Brain microvascular endothelial cell (primary cell): ENCODE data around the gene MAP3K13.
"Not testable (repeated sequence)": the region's sequence is repeated elsewhere in the genome, so short reads cannot be mapped to it uniquely, and the experiment has no call there.

Experiments
- DNase-seq: peaks from one replicate; pipeline ENCODE4 v3.0.0-alpha.2; 2020
- H3K27ac ChIP-seq: fragments of 250-450 bp; sonication (Bioruptor Pico); 2 replicates; pipeline ENCODE4 v1.5.1; 2020; ENCODE audit warnings: mild to moderate bottlenecking, moderate library complexity
- H3K27me3 ChIP-seq: fragments of 250-450 bp; sonication (Bioruptor Pico); replicated peaks from 2 replicates; pipeline ENCODE4 v1.5.1; 2020; ENCODE audit warnings: mild to moderate bottlenecking
- H3K36me3 ChIP-seq: fragments of 250-450 bp; sonication (Bioruptor Pico); replicated peaks from 2 replicates; pipeline ENCODE4 v1.5.1; 2020; ENCODE audit warnings: mild to moderate bottlenecking
- H3K4me3 ChIP-seq: 2 replicates; pipeline ENCODE4 v1.5.1; 2011; ENCODE audit warnings: low read depth, mild to moderate bottlenecking, control low read depth, low read length, moderate library complexity
- in situ Hi-C: cut with HindIII; loops from 2 replicates; pipeline ENCODE4 v1.10.0; 2017; ENCODE audit warnings: low sequenced_read_pairs, low pct_ligation_motif_present
- TF ChIP-seq, protein P1 (sequence below): IDR thresholded peaks from 2 replicates; pipeline ENCODE4 v1.5.1; 2011; ENCODE audit warnings: low read depth, mild to moderate bottlenecking, moderate library complexity, low read length, control low read depth, inconsistent platforms; ENCODE audit errors: missing control alignments

Gene MAP3K13

DNA sequence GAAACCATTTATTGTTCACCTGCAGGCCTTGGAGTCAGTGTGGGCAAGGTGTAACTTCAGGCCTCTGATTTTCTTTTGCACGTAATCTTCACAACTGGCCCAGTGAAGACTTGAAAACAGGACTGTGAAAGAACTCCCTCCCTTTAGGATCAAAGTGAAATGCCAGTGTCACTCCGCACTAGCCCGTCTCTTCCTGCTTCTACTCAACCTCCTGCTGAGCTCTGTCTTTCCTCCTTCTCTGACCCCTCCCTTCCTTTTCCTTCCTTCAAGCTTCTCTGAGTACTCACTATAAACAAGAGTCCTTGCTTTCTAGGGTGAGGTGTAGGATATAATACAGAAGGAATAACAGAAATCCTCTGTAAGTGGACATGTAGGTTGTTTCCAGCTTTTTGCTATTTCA, 107.4 kb downstream of the MAP3K13 start:
- Histone ChIP-seq H3K4me3 (no peak overlapping the region), H3K27ac (no peak overlapping the region), H3K36me3 (no peaks in the 10 kb centered on the region), H3K27me3 (no peaks in the 10 kb centered on the region)
- no peak for DNase-seq
- TF ChIP-seq, protein P1, sequence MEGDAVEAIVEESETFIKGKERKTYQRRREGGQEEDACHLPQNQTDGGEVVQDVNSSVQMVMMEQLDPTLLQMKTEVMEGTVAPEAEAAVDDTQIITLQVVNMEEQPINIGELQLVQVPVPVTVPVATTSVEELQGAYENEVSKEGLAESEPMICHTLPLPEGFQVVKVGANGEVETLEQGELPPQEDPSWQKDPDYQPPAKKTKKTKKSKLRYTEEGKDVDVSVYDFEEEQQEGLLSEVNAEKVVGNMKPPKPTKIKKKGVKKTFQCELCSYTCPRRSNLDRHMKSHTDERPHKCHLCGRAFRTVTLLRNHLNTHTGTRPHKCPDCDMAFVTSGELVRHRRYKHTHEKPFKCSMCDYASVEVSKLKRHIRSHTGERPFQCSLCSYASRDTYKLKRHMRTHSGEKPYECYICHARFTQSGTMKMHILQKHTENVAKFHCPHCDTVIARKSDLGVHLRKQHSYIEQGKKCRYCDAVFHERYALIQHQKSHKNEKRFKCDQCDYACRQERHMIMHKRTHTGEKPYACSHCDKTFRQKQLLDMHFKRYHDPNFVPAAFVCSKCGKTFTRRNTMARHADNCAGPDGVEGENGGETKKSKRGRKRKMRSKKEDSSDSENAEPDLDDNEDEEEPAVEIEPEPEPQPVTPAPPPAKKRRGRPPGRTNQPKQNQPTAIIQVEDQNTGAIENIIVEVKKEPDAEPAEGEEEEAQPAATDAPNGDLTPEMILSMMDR = no peak
- in situ Hi-C loops = no loop called here

DNA sequence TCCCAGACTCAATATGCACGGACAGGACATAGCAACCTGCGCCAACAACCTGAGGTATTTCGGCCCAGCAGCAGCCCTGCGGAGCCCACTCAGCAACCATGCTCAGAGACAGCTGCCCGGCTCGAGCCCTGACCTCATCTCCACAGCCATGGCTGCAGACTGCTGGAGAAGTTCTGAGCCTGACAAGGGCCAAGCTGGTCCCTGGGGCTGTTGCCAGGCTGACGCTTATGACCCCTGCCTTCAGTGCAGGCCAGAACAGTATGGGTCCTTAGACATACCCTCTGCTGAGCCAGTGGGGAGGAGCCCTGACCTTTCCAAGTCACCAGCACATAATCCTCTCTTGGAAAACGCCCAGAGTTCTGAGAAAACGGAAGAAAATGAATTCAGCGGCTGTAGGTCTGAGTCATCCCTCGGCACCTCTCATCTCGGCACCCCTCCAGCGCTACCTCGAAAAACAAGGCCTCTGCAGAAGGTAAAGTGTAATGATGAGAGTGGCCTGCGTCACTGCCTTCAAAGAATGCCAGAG, 110.4 kb downstream of the MAP3K13 start:
- Histone ChIP-seq H3K27ac (no peak overlapping the region), H3K27me3 (no peaks in the 10 kb centered on the region), H3K4me3 (no peak overlapping the region), H3K36me3 (no peaks in the 10 kb centered on the region)
- no peak for DNase-seq
- TF ChIP-seq, protein P1 = no peak
- in situ Hi-C loops = no loop called here

DNA sequence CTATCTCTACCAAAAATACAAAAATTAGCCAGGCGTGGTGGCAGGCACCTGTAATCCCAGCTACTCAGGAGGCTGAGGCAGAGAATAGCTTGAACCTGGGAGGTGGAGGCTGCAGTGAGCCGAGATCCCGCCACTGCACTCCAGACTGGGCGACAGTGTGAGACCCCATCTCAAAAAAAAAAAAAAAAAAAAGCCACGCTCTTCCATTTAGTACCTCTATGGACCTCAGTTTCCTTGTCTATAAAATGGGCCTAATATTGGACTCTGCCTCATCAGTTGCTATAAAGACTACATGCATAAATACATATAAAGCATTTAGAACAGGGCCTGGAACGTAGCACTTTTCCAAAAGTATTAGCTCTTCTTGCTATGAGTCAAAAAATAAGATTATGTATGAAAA, 112.0 kb downstream of the MAP3K13 start:
- H3K4me3 ChIP-seq, DNase-seq, H3K27me3 ChIP-seq, in situ Hi-C loops, H3K36me3 ChIP-seq, H3K27ac ChIP-seq: not testable (repeated sequence)

DNA sequence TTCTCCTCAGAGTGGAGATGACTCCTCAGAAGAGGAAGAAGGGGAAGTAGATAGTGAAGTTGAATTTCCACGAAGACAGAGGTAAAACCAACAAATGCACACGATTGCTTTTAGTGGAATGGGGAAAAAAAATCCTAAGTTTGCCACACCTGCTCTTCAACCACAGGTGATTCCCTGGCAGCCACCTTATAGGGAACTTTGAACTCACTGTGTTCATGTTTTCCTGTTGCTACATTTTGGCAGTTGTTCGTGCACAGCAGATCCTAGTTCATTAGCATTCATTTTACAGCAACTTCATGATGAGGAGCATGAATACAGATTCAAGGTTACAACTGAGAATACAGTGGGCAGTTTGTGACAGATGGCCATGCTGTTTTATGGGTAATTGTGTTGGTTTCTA, 114.4 kb downstream of the MAP3K13 start:
- TF ChIP-seq, protein P1 = no peak
- Histone ChIP-seq H3K27me3 (no peaks in the 10 kb centered on the region), H3K36me3 (peaks cover 6% of the 10 kb centered on the region), H3K4me3 (no peak overlapping the region), H3K27ac (no peak overlapping the region)
- DNase-seq = no peak
- in situ Hi-C loops = no loop called here

DNA sequence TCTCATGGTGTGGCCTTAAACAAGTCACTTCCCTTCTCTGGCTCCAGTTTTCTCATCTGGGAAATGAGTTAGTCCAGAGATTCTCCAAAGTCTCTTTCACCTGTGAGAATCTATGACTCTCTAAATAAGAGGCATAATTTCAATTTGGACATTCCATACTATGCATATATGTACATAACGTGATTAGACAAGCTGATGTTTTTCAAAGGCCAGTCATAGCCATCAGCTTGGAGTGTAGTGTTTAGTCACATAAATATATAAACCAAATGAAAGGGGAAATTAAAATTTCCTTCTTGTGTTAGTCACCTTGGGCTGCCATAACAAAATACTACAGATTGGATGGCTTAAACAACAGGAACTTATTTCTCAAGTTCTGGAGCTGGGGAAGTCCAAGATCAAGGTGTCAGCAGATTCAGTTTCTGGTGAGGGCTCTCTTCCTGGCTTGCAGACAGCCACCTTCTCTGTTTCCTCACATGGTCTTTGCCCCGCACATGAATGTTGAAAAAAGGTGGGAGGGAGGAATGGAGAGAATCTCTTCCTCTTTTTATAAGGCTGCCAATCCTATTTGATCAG, 116.5 kb downstream of the MAP3K13 start:
- DNase-seq = no peak
- TF ChIP-seq, protein P1 = no peak
- Histone ChIP-seq H3K27me3 (no peaks in the 10 kb centered on the region), H3K27ac (no peak overlapping the region), H3K4me3 (no peak overlapping the region), H3K36me3 (peaks cover 6% of the 10 kb centered on the region)
- in situ Hi-C loops = no loop called here

DNA sequence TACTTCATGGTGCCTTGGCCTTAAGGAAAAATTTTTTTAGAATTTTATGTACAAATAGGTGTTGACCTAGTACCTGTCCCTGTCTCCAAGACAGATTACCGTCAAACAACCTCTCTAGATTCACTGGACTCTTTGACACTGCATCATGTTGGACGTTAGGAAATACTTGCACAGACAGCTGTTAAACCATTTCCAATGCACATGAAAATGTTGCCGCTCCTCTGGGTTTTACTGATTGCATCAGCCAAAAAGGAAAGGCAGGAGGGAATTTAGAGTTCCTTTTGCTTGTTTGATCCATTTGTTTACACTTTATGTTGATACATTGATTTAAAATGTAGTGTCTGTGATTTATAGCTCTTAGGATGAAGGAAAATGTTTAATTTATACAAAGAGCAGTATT, 121.4 kb downstream of the MAP3K13 start:
- TF ChIP-seq, protein P1 = no peak
- Histone ChIP-seq H3K36me3 (peaks cover 6% of the 10 kb centered on the region), H3K4me3 (no peak overlapping the region), H3K27ac (no peak overlapping the region), H3K27me3 (no peaks in the 10 kb centered on the region)
- no peak for DNase-seq
- in situ Hi-C loops = no loop called here
